OCI-LY7 (cell line): ENCODE data around the gene AFG1L. TPM values are rescaled to one million over a fixed set of nuclear protein-coding genes. Genes with fewer than 3 reads are reported as not detected.

Experiments
- BruUV-seq: library from RNA; stranded (reverse); fragments of 400-500 nt; replicated peaks from 2 replicates; lab custom pipeline; 2021; lab: Mats Ljungman, UMichigan
- CTCF ChIA-PET: fragments of 300-600 bp; sonication (Branson Sonifier 250); formaldehyde crosslinking; loops from one replicate; lab custom pipeline; 2022; ENCODE audit warnings: antibody characterized with exemption; ENCODE audit not compliant: unreplicated experiment; lab: Charles Lee
- POLR2A ChIA-PET: fragments of 300-600 bp; sonication (Branson Sonifier 250); formaldehyde crosslinking; loops from one replicate; lab custom pipeline; 2022; ENCODE audit warnings: antibody characterized with exemption; lab: Charles Lee
- DNase-seq: peaks from one replicate; pipeline ENCODE4 v3.0.0-alpha.2; 2015; ENCODE audit warnings: low spot score
- H2AFZ ChIP-seq: fragments of 200-600 bp; sonication (generic), shearing (Covaris generic); 2 replicates; pipeline ENCODE4 v1.6.1; 2014; ENCODE audit warnings: mild to moderate bottlenecking, antibody characterized with exemption, low read length, moderate library complexity
- H3K27ac ChIP-seq: fragments of 200-600 bp; sonication (generic); 2 replicates; pipeline ENCODE4 v1.5.1; 2014; ENCODE audit warnings: mixed run types, low read depth, mild to moderate bottlenecking, moderate library complexity, low read length, inconsistent platforms; ENCODE audit not compliant: poor library complexity, severe bottlenecking
- H3K36me3 ChIP-seq: fragments of 200-600 bp; sonication (generic); 2 replicates; pipeline ENCODE4 v1.6.1; 2014; ENCODE audit warnings: mild to moderate bottlenecking, antibody characterized with exemption, low read length, moderate library complexity, mixed read lengths; ENCODE audit not compliant: insufficient read depth
- H3K4me1 ChIP-seq: fragments of 200-600 bp; sonication (generic); 2 replicates; pipeline ENCODE4 v1.5.1; 2014; ENCODE audit warnings: mild to moderate bottlenecking, low read length; ENCODE audit not compliant: insufficient read depth, poor library complexity, severe bottlenecking
- H3K4me2 ChIP-seq: fragments of 200-600 bp; sonication (generic); 2 replicates; pipeline ENCODE4 v1.6.1; 2014; ENCODE audit warnings: mild to moderate bottlenecking, low read length
- H3K4me3 ChIP-seq: fragments of 200-600 bp; sonication (generic); 2 replicates; pipeline ENCODE4 v1.5.1; 2014; ENCODE audit warnings: mild to moderate bottlenecking, low read depth, low read length; ENCODE audit not compliant: poor library complexity, severe bottlenecking
- H3K79me2 ChIP-seq: fragments of 200-600 bp; sonication (generic); 2 replicates; pipeline ENCODE4 v1.6.1; 2016; ENCODE audit warnings: low read depth, mild to moderate bottlenecking, low read length, moderate library complexity, mixed read lengths; ENCODE audit not compliant: insufficient read depth
- H3K9me2 ChIP-seq: fragments of 200-600 bp; sonication (generic); 2 replicates; pipeline ENCODE4 v1.6.1; 2016; ENCODE audit warnings: mild to moderate bottlenecking, low read length, mixed read lengths; ENCODE audit not compliant: insufficient read depth
- H3K9me3 ChIP-seq: fragments of 200-600 bp; sonication (generic); 2 replicates; pipeline ENCODE4 v1.6.1; 2014; ENCODE audit warnings: mild to moderate bottlenecking, mixed run types, low read length, mixed read lengths
- H4K20me1 ChIP-seq: fragments of 200-600 bp; sonication (generic); 2 replicates; pipeline ENCODE4 v1.6.1; 2014; ENCODE audit warnings: mild to moderate bottlenecking, antibody characterized with exemption, low read length, moderate library complexity, mixed read lengths; ENCODE audit not compliant: insufficient read depth
- CTCF ChIP-seq: fragments of 200-600 bp; sonication (generic); conservative IDR thresholded peaks from 2 replicates; pipeline ENCODE4 v1.5.1; 2014; ENCODE audit warnings: mild to moderate bottlenecking, antibody characterized with exemption, low read length, moderate library complexity, mixed read lengths
- EZH2phosphoT487 ChIP-seq: fragments of 200-600 bp; sonication (generic); IDR thresholded peaks from 2 replicates; pipeline ENCODE4 v1.6.1; 2018; ENCODE audit warnings: low read depth, borderline replicate concordance, mild to moderate bottlenecking, mixed run types, antibody characterized with exemption, low read length, moderate library complexity, mixed read lengths
- intact Hi-C: fragments of 100-400 bp; cut with micrococcal nuclease; formaldehyde crosslinking; loops from one replicate; pipeline ENCODE4 v1.10.0; 2022; ENCODE audit not compliant: unreplicated experiment
- total RNA-seq, 2 experiments: library from RNA; depleted of rRNA in 1 of 2; stranded (reverse); fragments of >200 nt in 1 of 2; shearing (Covaris generic) in 1 of 2; gene quantifications; 2 replicates each; pipeline ENCODE4 v1.2.3, GENCODE V29; 2014 to 2022

Gene AFG1L
- total RNA-seq, 2 experiments from 2014 or later = 8.9 to 9.0 TPM

GRCh38 chr6:108523697-108524096, 228.8 kb downstream of the AFG1L start:
- intact Hi-C loops = loop anchor here (10.0 kb wide), 1 partner anchor 849 kb away; no protein-coding TSS in a partner anchor
- TF ChIP-seq EZH2phosphoT487 (no peak), CTCF (no peak)

GRCh38 chr6:108524528-108525248, 229.8 kb downstream of the AFG1L start:
- Histone ChIP-seq H3K79me2 (no peaks in the 10 kb centered on the region), H4K20me1 (no peaks in the 10 kb centered on the region), H3K4me1 (no peaks in the 10 kb centered on the region), H3K9me3 (no peaks in the 10 kb centered on the region), H3K27ac (no peak overlapping the region), H3K4me2 (no peak overlapping the region), H2AFZ (no peak overlapping the region), H3K4me3 (no peak overlapping the region), H3K9me2 (no peaks in the 10 kb centered on the region), H3K36me3 (no peaks in the 10 kb centered on the region)
- ChIA-PET POLR2A (interaction anchor here (0.6 to 1.5 kb wide), 4 partner anchors 11 to 1260 kb away, joined by 3 to 5 read pairs (median 4); no protein-coding TSS in a partner anchor), CTCF (no interaction called here)
- no peak for DNase-seq
- no peak for TF ChIP-seq EZH2phosphoT487
- TF ChIP-seq CTCF = no peak
- no TSS peak for BruUV-seq
- intact Hi-C loops = loop anchor here (5.0 to 10.0 kb wide), 2 partner anchors 547 to 850 kb away; no protein-coding TSS in a partner anchor

More at GRCh38 chr6:108523697-108524096, 228.8 kb downstream of the AFG1L start:
- Histone ChIP-seq H3K4me2 (no peak overlapping the region), H4K20me1 (no peaks in the 10 kb centered on the region), H3K79me2 (no peaks in the 10 kb centered on the region), H3K36me3 (no peaks in the 10 kb centered on the region), H2AFZ (no peak overlapping the region), H3K4me1 (no peaks in the 10 kb centered on the region), H3K9me3 (peaks cover 3% of the 10 kb centered on the region; the same call in 1 of the 2 replicates), H3K27ac (no peak overlapping the region), H3K9me2 (no peaks in the 10 kb centered on the region), H3K4me3 (no peak overlapping the region)
- no TSS peak for BruUV-seq
- no peak for DNase-seq
- POLR2A ChIA-PET = interaction anchor here (0.6 to 1.5 kb wide), 4 partner anchors 11 to 762 kb away, joined by 3 to 7 read pairs (median 6); no protein-coding TSS in a partner anchor
- CTCF ChIA-PET = no interaction called here

- no peaks in the 10 kb centered on the region for H3K36me3 ChIP-seq
- POLR2A ChIA-PET = no interaction called here
- H3K79me2 ChIP-seq = no peaks in the 10 kb centered on the region
- H2AFZ ChIP-seq = no peak overlapping the region
- CTCF ChIA-PET = no interaction called here
- no peaks in the 10 kb centered on the region for H3K4me1 ChIP-seq
- H3K4me3 ChIP-seq = no peak overlapping the region
- no peaks in the 10 kb centered on the region for H3K9me2 ChIP-seq
- H3K27ac ChIP-seq = no peak overlapping the region
- no peak overlapping the region for H3K4me2 ChIP-seq
- TF ChIP-seq EZH2phosphoT487 (no peak), CTCF (peak; percentile 90)
- peak; percentile 54 for DNase-seq
- intact Hi-C loops = loop anchor here (1.0 to 10.0 kb wide), 3 partner anchors 413 to 852 kb away; no protein-coding TSS in a partner anchor
- H3K9me3 ChIP-seq = no peaks in the 10 kb centered on the region
- BruUV-seq = no TSS peak
- no peaks in the 10 kb centered on the region for H4K20me1 ChIP-seq
These were observed 231.9 kb downstream of the AFG1L start for GRCh38 chr6:108526739-108527174.
